Measurements from ENCODE around the gene CPNE5. TPM values are rescaled to one million over a fixed set of nuclear protein-coding genes. Genes with fewer than 3 reads are reported as not detected.

Gene CPNE5
- total RNA-seq, 4 donors from 2014 or later = 0.19 to 1.3 (median 0.59) TPM

DNA sequence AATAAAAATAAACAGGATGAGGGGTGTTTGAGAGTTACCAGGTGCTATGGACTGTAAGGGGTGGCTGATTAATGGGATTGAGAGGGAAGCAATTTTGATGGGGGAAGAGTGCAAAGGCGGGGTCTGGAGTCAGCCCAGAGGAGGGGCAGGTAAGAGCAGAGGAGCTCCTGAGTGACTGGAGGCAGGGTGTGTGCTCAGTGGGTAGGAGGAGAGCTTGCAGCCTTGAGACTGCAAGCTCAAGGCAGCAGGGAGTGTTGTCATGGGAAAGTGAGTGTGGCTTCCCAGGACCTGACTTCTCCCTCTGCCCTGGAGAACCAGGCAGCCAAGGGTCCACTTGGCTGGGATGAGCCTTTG, 87.4 kb downstream of the CPNE5 start:
- TF ChIP-seq, protein P1, sequence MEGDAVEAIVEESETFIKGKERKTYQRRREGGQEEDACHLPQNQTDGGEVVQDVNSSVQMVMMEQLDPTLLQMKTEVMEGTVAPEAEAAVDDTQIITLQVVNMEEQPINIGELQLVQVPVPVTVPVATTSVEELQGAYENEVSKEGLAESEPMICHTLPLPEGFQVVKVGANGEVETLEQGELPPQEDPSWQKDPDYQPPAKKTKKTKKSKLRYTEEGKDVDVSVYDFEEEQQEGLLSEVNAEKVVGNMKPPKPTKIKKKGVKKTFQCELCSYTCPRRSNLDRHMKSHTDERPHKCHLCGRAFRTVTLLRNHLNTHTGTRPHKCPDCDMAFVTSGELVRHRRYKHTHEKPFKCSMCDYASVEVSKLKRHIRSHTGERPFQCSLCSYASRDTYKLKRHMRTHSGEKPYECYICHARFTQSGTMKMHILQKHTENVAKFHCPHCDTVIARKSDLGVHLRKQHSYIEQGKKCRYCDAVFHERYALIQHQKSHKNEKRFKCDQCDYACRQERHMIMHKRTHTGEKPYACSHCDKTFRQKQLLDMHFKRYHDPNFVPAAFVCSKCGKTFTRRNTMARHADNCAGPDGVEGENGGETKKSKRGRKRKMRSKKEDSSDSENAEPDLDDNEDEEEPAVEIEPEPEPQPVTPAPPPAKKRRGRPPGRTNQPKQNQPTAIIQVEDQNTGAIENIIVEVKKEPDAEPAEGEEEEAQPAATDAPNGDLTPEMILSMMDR (IDR thresholded peaks at IDR 0.05; ENCODE audit: low read depth) = no peak

DNA sequence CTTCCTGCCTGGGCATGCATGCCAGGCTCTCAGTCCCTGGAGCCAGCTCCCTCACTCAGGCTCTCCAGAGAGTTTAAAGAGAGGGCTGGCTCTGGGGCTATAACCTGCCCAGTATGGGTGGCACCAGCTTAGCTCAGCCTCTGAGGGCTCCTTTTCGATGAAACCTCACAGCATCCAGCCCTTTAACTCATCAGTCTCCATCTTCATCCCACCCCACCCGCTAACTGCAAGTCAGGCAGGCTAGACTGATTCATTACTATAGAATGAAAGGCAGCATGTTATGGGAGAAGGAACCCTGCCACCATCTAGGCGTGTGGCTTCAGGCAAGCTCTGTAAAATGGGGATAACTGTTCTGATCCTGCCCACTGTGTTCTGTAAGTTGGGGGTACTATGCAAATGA, 88.2 kb downstream of the CPNE5 start:
- TF ChIP-seq, protein P1 (IDR thresholded peaks at IDR 0.05; ENCODE audit: low read depth) = no peak

DNA sequence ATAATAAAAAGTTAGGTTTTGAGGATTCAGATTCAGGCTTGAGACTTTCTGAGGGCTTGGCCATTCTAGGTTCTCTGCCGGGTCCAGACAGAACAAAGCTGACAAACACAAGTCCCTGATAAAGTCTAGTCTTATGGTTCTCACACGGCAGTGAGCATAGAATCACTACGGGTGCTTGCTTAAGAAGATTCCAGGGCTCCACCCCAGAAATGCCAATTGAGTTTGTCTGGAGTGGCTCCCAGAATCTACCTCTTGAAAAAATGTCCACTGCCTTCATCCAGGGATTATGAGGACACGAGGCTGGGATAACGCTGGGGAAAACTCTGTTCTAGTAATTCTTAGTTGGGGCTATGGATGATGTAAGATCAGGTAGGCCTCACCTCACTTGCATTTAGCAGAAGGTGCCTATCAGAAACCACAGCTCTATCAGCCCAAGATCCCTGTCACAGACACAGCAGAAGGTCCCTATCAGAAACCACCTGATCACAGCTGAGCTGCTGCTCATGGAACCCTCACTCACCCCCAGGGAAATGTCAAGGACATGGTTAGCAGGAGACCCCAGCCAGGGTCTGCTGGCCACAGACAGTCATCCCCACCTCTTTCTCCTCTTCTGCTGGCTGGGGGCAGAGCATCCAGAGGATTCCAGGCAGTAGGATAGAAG, 89.3 kb downstream of the CPNE5 start:
- TF ChIP-seq, protein P1 (IDR thresholded peaks at IDR 0.05; ENCODE audit: low read depth) = no peak

DNA sequence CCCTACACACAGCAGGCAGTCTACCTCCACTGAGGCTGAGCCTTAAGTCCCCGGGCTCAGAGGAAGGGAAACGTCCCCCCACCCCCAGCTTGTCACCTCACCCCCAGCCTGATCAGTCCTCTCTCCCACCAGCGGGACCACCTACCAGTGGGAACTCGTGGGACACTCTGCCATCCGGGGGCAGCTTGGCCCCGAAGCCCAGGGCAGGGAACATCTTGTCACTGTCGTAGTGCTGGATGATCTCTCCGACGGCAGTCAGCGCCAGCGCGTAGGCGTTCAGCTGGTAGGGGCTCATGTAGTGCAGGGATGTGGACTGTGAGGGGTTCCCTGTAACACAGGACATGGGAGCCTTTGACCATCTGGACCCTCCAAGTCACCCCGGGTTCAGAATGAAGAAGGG, 93.0 kb downstream of the CPNE5 start:
- TF ChIP-seq, protein P1 (IDR thresholded peaks at IDR 0.05; ENCODE audit: low read depth) = no peak

DNA sequence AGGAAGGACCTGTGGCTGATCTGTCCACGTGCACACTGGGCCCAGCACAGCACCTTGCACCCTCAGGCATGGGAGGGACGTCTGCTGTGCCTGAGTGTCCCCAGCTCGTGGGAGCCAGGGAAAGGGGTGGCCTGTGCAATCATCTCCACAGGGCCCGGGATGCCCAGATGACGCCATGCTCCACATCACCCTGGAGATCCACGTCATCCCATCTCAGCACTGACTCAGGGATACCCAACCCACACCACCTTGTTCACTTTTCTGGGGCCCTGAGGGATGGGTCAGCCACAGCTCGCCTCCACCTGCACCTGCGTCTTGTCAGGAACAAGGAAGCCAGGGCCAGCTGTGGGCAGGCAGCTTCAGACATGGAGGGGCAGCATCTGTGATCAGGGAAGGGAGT, 93.4 kb downstream of the CPNE5 start:
- TF ChIP-seq, protein P1 (IDR thresholded peaks at IDR 0.05; ENCODE audit: low read depth) = no peak

DNA sequence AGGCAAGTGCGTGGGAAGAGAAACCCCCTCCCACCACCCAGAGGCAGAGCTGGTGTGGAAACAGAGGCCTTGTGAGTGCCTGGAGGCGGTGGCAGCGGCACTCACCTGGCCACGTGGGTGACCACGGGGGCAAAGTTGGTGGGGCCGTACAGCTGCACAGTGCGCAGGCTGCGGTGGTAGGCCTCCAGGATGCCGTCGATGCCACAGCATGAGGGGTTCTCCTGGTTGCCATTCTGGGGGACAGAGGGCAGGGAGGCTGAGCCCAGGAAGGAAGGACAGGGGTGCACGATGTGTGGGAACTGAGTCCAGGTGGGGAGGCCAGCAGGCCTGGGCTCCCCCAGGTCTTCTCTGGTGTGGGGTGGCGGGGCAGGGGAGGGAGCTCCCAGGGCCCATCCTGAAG, 94.0 kb downstream of the CPNE5 start:
- TF ChIP-seq, protein P1 (IDR thresholded peaks at IDR 0.05; ENCODE audit: low read depth) = no peak

DNA sequence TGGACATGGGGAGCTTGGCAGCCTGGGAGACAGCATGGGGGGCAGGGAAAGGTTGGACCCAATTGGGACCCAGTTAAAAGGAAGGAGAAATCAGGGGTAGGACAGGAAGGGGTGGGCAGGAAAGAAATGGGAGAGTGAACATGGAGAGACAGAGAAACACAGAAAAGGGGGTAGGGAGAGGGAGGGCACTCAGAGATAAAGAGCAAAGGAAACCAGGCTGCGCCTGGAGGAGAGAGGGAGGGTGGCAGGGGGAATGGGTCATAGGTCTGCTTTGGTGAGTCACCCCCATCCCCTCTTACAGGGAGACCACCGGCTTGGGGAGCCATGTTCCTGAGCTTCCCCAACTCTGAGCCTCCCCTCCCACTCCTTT, 95.0 kb downstream of the CPNE5 start:
- TF ChIP-seq, protein P1 (IDR thresholded peaks at IDR 0.05; ENCODE audit: low read depth) = no peak

Measured in subcutaneous adipose tissue (tissue), 4 donors.